ENCODE results near the gene ATP9B.
A peak's percentile ranks its signal among the peaks of the same experiment; 100 is the strongest.

The ATP9B gene, protein sequence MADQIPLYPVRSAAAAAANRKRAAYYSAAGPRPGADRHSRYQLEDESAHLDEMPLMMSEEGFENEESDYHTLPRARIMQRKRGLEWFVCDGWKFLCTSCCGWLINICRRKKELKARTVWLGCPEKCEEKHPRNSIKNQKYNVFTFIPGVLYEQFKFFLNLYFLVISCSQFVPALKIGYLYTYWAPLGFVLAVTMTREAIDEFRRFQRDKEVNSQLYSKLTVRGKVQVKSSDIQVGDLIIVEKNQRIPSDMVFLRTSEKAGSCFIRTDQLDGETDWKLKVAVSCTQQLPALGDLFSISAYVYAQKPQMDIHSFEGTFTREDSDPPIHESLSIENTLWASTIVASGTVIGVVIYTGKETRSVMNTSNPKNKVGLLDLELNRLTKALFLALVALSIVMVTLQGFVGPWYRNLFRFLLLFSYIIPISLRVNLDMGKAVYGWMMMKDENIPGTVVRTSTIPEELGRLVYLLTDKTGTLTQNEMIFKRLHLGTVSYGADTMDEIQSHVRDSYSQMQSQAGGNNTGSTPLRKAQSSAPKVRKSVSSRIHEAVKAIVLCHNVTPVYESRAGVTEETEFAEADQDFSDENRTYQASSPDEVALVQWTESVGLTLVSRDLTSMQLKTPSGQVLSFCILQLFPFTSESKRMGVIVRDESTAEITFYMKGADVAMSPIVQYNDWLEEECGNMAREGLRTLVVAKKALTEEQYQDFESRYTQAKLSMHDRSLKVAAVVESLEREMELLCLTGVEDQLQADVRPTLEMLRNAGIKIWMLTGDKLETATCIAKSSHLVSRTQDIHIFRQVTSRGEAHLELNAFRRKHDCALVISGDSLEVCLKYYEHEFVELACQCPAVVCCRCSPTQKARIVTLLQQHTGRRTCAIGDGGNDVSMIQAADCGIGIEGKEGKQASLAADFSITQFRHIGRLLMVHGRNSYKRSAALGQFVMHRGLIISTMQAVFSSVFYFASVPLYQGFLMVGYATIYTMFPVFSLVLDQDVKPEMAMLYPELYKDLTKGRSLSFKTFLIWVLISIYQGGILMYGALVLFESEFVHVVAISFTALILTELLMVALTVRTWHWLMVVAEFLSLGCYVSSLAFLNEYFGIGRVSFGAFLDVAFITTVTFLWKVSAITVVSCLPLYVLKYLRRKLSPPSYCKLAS

GRCh38 chr18:79068937-79069716 is at the start of gene ATP9B:
Gene ATP9B (plus strand): TSS chr18:79069394. CDS start chr18:79069411, 17 bp downstream.
- DNase-seq (ENCODE audit: low read depth in 2 of 2): peak; percentile 98 to 99

GRCh38 chr18:79019881-79020280 is 49.3 kb upstream of the ATP9B start:
- no peak for DNase-seq (ENCODE audit: low read depth in 2 of 2)

DNA sequence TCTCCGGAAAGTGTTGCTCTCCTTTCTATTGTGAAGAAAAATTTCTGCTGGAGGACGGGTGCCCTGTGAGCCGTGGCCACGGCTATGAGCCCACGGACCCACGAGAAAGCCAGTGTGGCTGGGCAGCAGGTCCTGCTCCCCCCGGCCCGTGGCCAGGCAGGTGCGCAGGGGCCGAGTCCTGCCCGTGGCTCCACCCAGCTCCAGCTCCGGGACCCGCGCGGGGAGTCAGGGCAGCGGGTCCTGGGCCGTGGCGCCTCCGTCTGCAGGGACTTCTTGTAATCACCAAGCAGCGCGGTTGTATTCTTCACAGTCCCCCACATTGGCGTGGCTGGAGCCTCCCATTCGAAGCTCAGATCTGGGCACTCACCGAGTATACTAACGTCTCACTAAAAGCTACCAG is 46.6 kb upstream of the ATP9B start:
- DNase-seq (ENCODE audit: low read depth in 2 of 2): no peak

- DNase-seq (ENCODE audit: low read depth in 2 of 2): no peak
These were observed 42.7 kb upstream of the ATP9B start for GRCh38 chr18:79026491-79026890.

GRCh38 chr18:79030680-79031079 is 38.5 kb upstream of the ATP9B start:
- DNase-seq (ENCODE audit: low read depth in 2 of 2): no peak

DNA sequence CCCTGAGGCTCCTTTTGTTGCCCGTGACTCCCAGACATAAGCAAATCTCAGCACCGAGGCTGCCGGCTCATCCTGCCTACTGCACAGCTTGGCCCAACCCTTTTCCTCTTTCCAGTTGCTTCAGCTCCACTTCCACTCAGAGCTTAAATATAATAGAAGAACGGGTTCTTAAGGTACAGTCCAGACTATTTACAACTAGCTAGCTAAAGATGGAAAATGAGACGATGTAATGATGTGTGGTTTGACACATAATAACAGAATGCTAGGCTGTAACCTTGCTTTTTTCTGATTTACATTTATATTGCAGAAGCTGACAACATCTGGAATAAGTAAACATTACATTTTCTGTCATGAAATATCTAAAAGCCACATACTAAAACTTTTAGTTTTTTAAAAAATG is 26.9 kb upstream of the ATP9B start:
- DNase-seq (ENCODE audit: low read depth in 2 of 2): no peak

DNA sequence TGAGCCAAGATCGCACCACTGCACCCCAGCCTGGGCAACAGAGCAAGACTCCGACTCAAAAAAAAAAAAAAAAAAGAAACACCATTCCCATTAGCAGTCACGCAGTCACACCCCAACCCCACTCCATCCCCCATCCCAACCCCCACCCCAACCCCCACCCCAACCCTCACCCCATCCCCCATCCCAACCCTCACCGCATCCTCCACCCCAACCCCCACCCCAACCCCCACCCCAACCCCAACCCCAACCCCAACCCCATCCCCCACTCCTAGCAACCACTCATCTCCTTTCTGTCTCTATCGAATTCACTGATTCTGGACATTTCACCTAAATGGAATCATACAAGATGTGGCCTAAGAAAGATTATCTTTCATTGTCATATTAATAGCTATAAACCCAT is 25.9 kb upstream of the ATP9B start:
- DNase-seq (ENCODE audit: low read depth in 2 of 2): no peak

GRCh38 chr18:79046522-79046921 is 22.7 kb upstream of the ATP9B start:
- no peak for DNase-seq (ENCODE audit: low read depth in 2 of 2)

DNA sequence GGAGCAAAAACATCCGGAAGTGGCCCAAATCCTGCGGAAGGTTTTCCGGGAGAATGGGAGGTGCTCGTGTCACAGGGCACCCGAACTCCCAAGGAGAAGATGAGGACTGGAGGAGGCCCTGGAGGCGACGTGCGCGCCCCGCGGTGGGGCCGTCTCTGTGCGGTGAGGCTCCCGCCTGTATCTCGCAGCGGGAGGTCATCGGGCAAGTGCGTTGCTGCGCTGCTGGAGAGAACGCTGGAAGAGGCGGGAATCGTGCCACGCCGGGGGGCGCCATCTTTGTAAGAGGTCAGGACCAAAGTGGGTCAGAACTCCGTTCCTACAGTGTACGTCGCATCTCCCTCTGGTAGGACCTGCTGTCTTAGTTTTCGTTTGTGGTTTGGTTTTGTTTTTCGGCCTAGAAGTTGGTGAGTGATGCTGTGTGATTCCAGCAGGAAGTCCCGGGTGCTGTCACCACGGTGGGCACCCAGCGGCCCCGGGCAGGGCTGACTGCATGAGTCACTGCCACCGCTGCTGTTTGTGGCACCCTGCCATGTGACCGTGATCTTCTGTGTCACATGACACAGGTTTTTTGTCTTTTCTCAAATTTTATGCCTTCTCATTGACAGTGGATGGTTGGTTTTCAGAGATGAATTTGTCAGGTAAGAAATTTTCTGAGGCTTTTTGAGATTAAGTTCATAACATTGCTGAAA is 21.5 kb upstream of the ATP9B start:
- DNase-seq (ENCODE audit: low read depth in 2 of 2): no peak

DNA sequence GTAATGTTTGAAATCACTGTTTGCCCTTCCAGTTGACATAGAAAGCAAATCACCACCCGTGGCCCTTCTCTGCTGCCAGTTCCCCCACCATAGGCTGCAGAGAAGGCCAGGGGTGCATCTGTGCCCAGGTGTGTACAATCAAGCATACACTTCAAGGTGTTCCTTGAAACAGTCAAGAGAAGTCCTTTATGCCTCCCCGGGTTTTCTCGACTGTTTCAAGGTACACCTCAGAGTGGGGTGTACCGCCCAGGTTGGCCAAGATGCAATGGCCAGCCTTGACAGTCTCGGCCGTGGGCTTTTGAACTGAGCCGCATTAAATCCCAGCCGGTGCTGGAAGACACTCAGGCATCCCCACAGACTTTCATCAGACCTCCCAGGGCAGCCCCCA is 21.0 kb upstream of the ATP9B start:
- DNase-seq (ENCODE audit: low read depth in 2 of 2): no peak

- DNase-seq (ENCODE audit: low read depth in 2 of 2): no peak
These were observed 19.7 kb upstream of the ATP9B start for GRCh38 chr18:79049506-79049905.

DNA sequence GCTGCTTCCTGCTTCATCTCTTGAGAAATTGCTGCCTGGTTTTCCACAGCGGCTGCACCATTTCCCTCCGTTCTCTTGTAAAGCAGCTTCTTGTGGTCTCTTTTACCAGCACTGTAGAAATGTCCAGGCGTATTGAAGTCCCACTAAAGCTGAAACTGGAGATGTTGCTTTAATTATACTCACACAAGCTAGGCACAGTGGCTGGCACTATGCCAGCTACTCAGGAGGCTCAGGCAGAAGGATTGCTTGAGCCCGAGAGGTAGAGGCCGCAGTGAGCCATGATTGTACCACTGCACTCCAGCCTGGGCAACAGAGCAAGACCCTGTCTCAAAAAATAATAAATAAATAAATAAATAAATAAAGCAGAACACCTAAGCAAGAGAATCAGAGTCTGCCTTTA is 19.2 kb upstream of the ATP9B start:
- no peak for DNase-seq (ENCODE audit: low read depth in 2 of 2)

GRCh38 chr18:79056827-79057367 is 12.3 kb upstream of the ATP9B start:
- DNase-seq (ENCODE audit: low read depth in 2 of 2): no peak

DNA sequence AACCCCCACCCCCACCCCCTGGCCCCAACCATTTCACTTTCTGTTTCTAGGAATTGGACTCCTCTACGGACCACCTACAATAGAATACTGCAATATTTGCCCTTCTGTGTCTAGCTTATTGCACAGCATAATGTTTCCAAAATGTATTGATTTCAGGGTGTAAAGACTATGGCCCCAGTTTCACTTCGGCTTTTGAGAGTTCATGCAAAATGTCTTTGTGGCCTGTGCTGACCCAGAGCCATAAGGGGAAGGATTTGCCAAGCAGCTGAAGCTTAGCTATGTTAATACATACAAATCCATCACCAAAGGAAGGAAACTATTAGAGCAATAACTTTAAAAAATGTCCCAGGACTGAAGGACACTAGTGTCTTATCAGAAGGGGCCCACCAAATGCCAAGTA is 11.2 kb upstream of the ATP9B start:
- DNase-seq (ENCODE audit: low read depth in 2 of 2): no peak

DNA sequence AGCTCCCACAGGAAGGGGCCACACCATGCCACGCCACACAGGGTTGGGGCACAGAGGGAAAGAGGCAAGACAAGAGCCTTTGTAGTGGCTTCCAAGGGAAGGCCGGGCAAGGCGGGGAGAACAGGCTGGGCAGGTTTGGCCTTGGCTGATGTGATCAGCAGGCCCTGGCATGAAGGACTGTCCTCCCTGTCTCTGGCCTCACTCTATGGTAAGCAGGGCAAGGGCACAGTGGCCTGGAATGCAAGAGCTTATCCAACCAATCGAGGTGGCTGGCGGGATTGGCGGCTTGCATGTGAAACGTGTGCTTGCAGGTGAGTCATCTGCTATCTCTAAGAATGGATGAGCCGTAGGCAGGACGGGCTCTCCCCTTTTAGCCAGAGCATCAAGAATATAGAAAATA is 6.4 kb upstream of the ATP9B start:
- DNase-seq (ENCODE audit: low read depth in 2 of 2): no peak

- DNase-seq (ENCODE audit: low read depth in 2 of 2): no peak
These were observed 5.0 kb upstream of the ATP9B start for GRCh38 chr18:79064228-79064627.

GRCh38 chr18:79065802-79066201 is 3.4 kb upstream of the ATP9B start:
- DNase-seq (ENCODE audit: low read depth in 2 of 2): no peak

- DNase-seq (ENCODE audit: low read depth in 2 of 2): no peak
These were observed 1.6 kb upstream of the ATP9B start for GRCh38 chr18:79067611-79068010.

DNA sequence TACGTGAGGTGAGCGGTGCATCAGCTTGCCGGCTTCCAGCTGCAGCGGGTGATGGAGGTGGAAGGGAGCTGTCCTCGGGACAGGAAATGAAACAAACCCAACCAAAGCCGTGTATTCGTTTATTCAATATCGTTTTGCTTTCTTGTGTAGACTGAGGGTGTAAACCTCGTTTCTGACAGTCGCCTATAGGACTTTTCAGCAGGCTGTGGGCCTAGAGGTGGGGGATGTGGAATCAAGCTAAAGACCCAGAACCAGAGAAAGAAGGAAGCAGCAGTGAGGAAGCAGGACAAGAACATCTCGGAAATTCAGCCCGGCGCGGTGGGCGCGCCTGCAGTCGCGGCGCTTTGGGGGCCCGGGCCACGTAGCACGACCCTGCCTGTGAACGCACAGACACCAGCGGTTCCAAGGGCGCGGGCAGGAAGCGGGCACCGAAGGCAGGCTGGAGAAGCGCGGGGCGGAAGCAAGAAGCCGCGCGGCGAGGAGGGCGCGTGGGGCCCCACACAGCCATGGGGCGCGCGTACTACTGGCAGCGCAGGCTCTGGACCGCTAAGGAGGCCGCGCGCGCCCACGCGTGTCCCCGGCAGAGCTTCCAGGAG is 755 bp upstream of the ATP9B start:
- DNase-seq (ENCODE audit: low read depth in 2 of 2): peak in 1 of 2 donors; percentile 6

DNA sequence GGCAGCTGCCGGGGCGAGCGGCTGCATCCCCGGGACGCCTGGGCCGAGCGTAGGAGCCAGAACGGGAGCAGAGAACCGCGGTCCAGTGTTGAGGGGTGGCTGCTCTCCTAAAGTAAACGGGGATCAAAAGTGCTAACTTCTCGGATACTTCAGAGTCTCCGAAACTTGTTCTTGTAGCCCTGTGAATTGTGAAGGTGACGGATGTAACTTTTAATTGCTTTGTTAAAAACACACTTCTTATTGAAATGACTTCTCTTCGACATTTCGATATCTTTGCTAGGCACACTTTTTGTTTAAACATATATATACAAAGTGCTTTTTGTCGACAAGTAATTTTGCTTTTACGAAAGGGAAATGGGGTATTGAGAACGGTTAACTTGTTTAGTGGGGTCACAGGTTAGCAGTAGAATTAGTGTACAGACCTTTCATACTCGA is 540 bp downstream of the ATP9B start:
- peak in 1 of 2 donors; percentile 2 for DNase-seq (ENCODE audit: low read depth in 2 of 2)

Data from stimulated activated CD4-positive, alpha-beta T cell treated with anti-CD3 and anti-CD28 coated beads, Interleukin-1b, Interleukin-23, amount 100 ng/mL, for 4 hours (primary cell).